Activated naive CD4-positive, alpha-beta T cell (primary cell): ENCODE results near the gene CAVIN1.
"Not testable (repeated sequence)": the region's sequence is repeated elsewhere in the genome, so short reads cannot be mapped to it uniquely, and the experiment has no call there.

Experiments
- DNase-seq, 4 experiments: peaks; one replicate each; lab custom pipeline; 2025; lab: John Stamatoyannopoulos, UW

Gene CAVIN1

GRCh38 chr17:42422958-42423712, at the start of gene CAVIN1:
Gene CAVIN1 (minus strand): TSS chr17:42423256. CDS start chr17:42423097, 159 bp downstream.
- DNase-seq: no peak

- no peak for DNase-seq
These were observed 44.8 kb upstream of the CAVIN1 start for GRCh38 chr17:42467889-42468288.

- DNase-seq: no peak
These were observed 40.9 kb upstream of the CAVIN1 start for GRCh38 chr17:42463976-42464400.

- no peak for DNase-seq
These were observed 37.3 kb upstream of the CAVIN1 start for GRCh38 chr17:42460371-42460770.

GRCh38 chr17:42459801-42460281, 36.8 kb upstream of the CAVIN1 start:
- DNase-seq: no peak

GRCh38 chr17:42459256-42459800, 36.3 kb upstream of the CAVIN1 start:
- no peak for DNase-seq

GRCh38 chr17:42458497-42459255, 35.6 kb upstream of the CAVIN1 start, which contains the start of gene ATP6V0A1:
Gene ATP6V0A1 (plus strand): TSS chr17:42458878. CDS start chr17:42460895, 2,017 bp downstream.
- DNase-seq: peak; percentile 64 to 85 (median 73)

- DNase-seq: no peak
These were observed 34.2 kb upstream of the CAVIN1 start for GRCh38 chr17:42457107-42457792.

GRCh38 chr17:42456223-42457106, 33.4 kb upstream of the CAVIN1 start:
- DNase-seq: no peak

- DNase-seq: not testable (repeated sequence)
These were observed 31.9 kb upstream of the CAVIN1 start for GRCh38 chr17:42454987-42455386.

GRCh38 chr17:42453439-42453838, 30.4 kb upstream of the CAVIN1 start:
- DNase-seq: no peak

- DNase-seq: not testable (repeated sequence)
These were observed 28.2 kb upstream of the CAVIN1 start for GRCh38 chr17:42451270-42451669.

- DNase-seq: not testable (repeated sequence)
These were observed 26.8 kb upstream of the CAVIN1 start for GRCh38 chr17:42449838-42450237.

GRCh38 chr17:42449176-42449575, 26.1 kb upstream of the CAVIN1 start:
- not testable (repeated sequence) for DNase-seq

- no peak for DNase-seq
These were observed 19.1 kb upstream of the CAVIN1 start for GRCh38 chr17:42442196-42442565.

GRCh38 chr17:42441371-42442195, 18.5 kb upstream of the CAVIN1 start:
- DNase-seq: no peak

GRCh38 chr17:42438600-42439567, 15.8 kb upstream of the CAVIN1 start:
- DNase-seq: peak in 1 of 4 experiments; percentile 16

GRCh38 chr17:42436391-42436790, 13.3 kb upstream of the CAVIN1 start:
- no peak for DNase-seq

- DNase-seq: no peak
These were observed 8.7 kb upstream of the CAVIN1 start for GRCh38 chr17:42431758-42432161.
